GM21619 (cell line): ENCODE results near the gene THPO.

ENCODE experiments used
- ATAC-seq: cut with Tn5 transposase; IDR thresholded peaks from one replicate; pipeline ENCODE4 v1.9.1; 2021; ENCODE audit not compliant: unreplicated experiment

Gene THPO

DNA sequence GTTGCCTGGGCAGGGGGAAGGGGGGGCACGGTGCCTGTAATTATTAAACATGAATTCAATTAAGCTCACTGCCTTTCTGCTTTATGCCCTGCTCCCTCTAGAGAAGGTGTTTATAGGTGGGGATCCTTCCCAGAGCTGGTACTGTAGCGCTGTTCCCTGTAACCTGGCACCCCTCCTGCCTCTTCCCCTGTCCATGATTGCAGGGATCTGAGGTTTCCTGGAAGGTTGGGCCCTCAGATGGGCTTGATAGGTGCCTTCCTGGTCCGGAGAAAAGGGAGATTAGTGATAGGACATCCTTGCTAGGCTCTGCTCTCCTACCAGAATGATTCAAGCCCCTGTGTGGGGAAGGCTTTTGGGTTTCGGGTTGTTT, 42.7 kb downstream of the THPO start:
- ATAC-seq, result no peak

DNA sequence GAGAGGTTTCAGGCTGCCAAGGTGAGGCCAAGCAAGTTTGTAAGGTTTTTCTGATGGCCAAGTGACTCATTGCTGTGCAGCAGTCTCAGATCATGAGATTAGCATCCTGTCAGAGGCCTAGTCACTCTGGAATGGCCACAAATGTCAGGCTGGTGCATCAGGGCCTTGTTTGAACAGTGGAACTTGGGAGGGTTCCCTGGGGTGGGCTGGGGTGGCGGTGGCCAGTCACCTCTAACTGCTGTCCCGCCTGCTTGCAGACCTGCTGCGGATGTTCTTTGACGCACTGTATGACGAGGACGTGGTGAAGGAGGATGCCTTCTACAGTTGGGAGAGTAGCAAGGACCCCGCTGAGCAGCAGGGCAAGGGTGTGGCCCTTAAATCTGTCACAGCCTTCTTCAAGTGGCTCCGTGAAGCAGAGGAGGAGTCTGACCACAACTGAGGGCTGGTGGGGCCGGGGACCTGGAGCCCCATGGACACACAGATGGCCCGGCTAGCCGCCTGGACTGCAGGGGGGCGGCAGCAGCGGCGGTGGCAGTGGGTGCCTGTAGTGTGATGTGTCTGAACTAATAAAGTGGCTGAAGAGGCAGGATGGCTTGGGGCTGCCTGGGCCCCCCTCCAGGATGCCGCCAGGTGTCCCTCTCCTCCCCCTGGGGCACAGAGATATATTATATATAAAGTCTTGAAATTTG, 43.4 kb downstream of the THPO start:
- no peak for ATAC-seq

DNA sequence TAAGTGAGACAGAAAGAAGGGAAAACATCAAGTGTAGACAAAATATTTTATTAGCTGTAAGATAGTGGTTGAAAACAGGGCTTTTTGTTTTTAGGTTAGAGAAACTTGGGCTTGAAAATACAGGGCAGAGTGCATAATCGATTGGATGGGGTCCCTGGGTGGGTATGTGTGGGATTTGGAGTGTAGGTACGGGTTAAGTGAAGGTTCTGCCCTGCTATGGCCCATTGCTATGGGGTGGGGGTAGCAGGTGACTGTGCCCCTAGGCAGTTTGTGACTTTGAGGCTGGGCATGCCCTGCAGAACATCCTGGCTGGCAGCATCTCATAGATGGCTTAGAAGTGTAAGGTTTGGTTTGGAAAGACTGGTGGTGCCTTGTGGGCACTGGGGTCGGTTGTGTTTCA, 44.3 kb downstream of the THPO start:
- ATAC-seq, result no peak

DNA sequence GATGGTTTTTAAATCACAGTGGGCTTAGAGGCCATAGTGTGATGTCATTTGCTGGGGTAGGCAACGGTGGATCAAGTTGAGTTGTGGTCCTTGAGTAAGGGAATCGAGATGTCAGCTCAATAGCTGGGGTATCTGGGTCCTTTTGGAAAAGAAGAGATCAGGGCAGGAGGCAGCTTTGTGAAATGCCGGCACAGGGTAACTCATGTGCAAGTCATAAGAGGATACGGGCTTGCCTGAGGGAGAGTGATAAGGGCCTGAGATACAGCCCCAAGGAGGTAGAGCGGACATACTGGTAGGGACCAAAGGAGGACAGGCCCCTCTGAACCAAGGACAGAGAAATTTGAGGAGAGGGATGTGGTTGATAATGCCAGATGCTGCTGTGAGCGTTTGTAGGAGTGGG, 44.8 kb downstream of the THPO start:
- ATAC-seq, result no peak

DNA sequence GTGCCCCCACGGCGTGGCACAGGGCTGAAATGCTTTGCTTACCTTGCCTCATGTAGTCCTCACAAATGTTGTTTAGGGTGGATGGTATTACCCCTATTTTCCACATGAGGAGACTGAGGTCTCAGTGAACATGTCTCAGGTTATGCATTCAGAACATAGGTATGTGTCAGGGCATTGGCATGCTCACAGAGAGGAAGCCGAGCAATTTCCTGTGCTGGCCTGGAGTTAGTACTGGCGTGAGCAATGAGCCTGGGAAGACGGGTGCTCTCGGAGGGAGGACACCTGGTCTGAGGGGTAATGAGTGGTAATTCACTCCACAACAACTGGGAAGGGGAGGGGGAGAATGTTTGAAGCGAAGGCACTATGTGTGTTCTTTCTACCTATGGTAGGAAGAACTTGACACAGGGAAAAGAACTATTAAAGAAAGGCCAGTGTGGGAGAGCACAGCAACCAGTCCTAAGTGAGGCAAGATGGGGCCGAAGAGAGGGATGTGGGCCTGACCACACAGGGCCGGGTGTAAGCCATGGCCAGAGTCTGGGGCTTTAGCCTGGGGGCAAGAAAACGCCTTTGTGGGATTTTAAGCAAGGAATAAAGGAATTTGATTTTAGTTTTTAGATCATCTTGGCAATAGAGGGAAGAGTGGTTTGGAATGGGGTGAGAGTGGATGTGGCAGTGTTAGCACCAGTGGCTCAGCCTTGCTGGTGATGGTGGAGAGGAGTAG, 45.5 kb downstream of the THPO start:
- no peak for ATAC-seq

DNA sequence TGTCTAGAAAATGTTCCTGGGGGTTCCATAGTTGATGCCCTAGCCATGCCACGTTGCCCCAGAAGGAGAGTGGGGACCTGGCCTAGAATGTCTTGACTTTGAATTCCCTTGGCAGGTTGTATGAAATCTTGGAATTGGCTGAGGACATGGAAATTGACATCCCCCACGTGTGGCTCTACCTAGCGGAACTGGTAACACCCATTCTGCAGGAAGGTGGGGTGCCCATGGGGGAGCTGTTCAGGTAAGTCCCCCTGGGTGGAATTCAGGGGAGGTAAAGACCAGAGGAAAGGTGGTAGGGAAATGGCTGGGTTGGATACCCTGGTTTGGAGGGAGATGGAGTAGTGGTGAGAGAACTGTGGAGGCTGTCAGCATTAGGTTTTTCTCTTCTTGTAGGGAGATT, 49.5 kb downstream of the THPO start:
- ATAC-seq, result no peak

DNA sequence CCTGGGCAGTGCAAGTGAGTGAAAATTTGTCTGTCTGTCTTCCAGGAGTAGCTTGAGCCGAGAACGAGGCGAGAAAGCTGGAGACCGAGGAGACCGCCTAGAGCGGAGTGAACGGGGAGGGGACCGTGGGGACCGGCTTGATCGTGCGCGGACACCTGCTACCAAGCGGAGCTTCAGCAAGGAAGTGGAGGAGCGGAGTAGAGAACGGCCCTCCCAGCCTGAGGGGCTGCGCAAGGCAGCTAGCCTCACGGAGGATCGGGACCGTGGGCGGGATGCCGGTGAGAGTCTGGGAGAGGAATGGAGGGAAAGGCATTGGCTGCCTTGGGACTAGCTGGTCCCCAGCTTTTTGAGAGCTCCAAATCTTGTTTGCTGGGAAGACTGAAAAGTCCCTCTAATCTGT, 50.8 kb downstream of the THPO start:
- no peak for ATAC-seq

DNA sequence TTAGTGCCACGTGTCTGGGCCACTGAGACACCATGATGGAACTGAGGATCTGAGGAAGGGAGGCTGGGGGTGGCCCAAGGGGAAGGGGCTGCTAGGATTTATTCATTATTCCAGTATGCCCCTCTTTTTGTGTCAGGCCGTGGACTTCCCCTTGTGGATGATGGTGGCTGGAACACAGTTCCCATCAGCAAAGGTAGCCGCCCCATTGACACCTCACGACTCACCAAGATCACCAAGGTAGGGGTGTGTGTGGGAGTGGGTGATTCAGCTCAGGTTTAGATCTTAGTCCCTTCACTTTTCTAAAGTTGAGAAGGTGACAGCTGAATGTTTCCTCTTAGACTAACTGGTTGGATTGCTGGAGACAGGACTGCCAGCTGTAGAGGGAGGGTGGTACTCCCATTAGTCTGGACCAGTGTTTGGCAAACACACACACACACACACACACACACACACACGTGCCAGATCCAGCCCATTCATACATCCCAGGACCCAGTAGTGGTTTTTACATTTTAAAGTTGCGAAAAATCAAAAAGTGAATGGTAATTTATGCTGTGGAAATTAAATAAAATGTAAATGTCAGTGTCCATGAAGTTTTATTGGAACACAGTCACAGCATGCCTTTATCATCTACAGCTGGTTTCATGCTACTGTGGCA, 52.2 kb downstream of the THPO start:
- ATAC-seq, result no peak

DNA sequence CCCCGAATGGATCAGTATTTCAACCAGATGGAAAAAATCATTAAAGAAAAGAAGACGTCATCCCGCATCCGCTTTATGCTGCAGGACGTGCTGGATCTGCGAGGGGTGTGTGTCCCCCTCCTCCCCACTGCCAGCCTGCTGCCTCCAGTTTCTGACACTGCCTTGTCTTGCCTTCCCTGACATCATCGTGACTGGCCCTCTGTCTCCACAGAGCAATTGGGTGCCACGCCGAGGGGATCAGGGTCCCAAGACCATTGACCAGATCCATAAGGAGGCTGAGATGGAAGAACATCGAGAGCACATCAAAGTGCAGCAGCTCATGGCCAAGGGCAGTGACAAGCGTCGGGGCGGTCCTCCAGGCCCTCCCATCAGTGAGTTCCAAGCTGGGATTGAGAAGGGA, 52.7 kb downstream of the THPO start:
- no peak for ATAC-seq

DNA sequence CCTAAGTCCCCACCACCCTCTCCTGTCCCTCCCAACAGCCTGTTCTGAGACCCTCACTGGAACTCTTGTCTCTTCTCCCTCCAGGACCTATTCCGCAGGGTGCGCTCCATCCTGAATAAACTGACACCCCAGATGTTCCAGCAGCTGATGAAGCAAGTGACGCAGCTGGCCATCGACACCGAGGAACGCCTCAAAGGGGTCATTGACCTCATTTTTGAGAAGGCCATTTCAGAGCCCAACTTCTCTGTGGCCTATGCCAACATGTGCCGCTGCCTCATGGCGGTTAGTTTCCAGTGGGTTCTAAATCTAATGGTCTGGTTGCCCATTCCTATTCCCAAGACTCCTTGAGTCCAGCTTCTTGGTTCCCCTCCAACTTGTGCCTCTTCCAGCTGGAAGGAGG, 54.3 kb downstream of the THPO start:
- no peak for ATAC-seq

DNA sequence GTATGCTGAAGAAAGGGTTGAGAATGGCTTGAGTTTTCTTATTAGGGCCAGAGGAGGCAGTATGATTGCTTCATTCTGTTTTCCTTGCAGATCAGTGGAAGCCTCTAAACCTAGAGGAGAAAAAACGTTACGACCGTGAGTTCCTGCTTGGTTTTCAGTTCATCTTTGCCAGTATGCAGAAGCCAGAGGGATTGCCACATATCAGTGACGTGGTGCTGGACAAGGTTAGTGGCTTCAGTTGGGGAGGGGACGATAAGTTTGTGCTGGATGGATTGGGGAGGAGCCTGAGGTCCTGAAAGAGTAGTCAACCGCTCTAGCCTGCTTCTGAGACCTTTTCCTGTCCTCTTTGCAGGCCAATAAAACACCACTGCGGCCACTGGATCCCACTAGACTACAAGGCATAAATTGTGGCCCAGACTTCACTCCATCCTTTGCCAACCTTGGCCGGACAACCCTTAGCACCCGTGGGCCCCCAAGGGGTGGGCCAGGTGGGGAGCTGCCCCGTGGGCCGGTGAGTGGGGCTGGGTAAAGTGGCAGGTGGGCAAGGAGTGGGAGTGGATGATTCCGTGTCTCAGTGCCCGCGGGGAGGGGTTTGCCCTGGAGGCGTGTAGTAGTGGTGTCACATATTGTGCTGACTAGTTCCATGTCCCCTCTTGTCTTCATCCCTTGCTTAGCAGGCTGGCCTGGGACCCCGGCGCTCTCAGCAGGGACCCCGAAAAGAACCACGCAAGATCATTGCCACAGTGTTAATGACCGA, 55.1 kb downstream of the THPO start:
- no peak for ATAC-seq
